Endothelial cell of umbilical vein (primary cell): ENCODE data around the gene RASA1.

Experiments used
- EZH2 ChIP-seq: IDR thresholded peaks from 2 replicates; pipeline ENCODE4 v1.6.1; 2012; ENCODE audit warnings: borderline replicate concordance, low read depth, mild to moderate bottlenecking, moderate library complexity, low read length, inconsistent platforms; ENCODE audit not compliant: severe bottlenecking
- FOS ChIP-seq: IDR thresholded peaks from 2 replicates; pipeline ENCODE4 v1.6.1; 2011; ENCODE audit warnings: mild to moderate bottlenecking, low read length, moderate library complexity, borderline replicate concordance; ENCODE audit not compliant: insufficient read depth
- GATA2 ChIP-seq: IDR thresholded peaks from 2 replicates; pipeline ENCODE4 v1.7.0; 2011; ENCODE audit warnings: low read depth, mild to moderate bottlenecking, moderate library complexity, mixed read lengths, low read length; ENCODE audit not compliant: insufficient read length, insufficient read depth
- MYC ChIP-seq: IDR thresholded peaks from one replicate; pipeline ENCODE4 v1.6.1; 2011; ENCODE audit warnings: mild to moderate bottlenecking, low read depth, low read length
- POLR2A ChIP-seq: IDR thresholded peaks from 2 replicates; pipeline ENCODE4 v1.6.1; 2012; ENCODE audit warnings: low read depth, mild to moderate bottlenecking, control low read depth, low read length
- POLR2AphosphoS5 ChIP-seq: IDR thresholded peaks from 2 replicates; pipeline ENCODE4 v1.6.1; 2012; ENCODE audit warnings: low read depth, mild to moderate bottlenecking, control low read depth, low read length, moderate library complexity; ENCODE audit not compliant: insufficient read depth
- TF ChIP-seq, protein P1 (sequence below): IDR thresholded peaks from 2 replicates; pipeline ENCODE4 v1.6.1; 2011; ENCODE audit not compliant: insufficient read depth, insufficient read length
- TF ChIP-seq, protein P2 (sequence below), 2 donors: IDR thresholded peaks; 1 replicate in 1 of 2; 2 replicates in 1 of 2; pipeline ENCODE4 v1.5.1; 2011; ENCODE audit warnings: low read length in 2 of 2, mild to moderate bottlenecking in 2 of 2, moderate library complexity in 2 of 2, control low read depth in 1 of 2, inconsistent platforms in 1 of 2, low read depth in 1 of 2; ENCODE audit not compliant: insufficient read depth in 1 of 2; ENCODE audit errors: extremely low read depth in 1 of 2

DNA sequence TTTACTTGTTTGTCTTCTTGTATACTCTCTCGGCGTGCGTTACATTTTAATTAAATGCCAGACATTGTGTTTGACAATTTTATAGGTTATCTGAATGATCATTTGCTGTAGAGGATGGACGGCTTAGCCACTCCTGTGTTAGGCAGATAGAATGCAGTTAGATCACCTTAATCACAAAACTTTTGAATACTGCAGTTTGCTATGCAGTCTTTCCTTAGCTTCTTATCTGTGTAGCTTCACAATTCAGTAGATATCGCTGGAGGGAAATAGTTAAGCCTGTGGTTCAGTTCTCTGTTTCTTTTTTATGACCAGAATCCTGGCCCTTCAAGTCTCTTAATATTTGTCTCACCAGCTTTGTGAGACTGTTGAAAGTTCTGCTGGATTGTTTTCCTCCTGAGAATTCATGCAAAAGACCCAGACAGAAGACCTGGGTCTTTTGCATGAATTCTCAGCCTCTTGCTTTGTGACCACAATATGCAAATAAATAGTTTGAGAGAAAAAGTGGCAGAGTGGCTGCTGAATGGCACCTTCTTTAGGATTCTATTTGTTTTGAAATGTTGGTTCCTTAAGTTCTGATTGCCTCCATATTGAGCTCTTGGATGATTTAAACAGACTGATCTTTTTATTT is 40.2 kb downstream of the RASA1 start:
- TF ChIP-seq, protein P1, sequence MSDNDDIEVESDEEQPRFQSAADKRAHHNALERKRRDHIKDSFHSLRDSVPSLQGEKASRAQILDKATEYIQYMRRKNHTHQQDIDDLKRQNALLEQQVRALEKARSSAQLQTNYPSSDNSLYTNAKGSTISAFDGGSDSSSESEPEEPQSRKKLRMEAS = no peak
- TF ChIP-seq, protein P2, sequence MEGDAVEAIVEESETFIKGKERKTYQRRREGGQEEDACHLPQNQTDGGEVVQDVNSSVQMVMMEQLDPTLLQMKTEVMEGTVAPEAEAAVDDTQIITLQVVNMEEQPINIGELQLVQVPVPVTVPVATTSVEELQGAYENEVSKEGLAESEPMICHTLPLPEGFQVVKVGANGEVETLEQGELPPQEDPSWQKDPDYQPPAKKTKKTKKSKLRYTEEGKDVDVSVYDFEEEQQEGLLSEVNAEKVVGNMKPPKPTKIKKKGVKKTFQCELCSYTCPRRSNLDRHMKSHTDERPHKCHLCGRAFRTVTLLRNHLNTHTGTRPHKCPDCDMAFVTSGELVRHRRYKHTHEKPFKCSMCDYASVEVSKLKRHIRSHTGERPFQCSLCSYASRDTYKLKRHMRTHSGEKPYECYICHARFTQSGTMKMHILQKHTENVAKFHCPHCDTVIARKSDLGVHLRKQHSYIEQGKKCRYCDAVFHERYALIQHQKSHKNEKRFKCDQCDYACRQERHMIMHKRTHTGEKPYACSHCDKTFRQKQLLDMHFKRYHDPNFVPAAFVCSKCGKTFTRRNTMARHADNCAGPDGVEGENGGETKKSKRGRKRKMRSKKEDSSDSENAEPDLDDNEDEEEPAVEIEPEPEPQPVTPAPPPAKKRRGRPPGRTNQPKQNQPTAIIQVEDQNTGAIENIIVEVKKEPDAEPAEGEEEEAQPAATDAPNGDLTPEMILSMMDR (IDR thresholded peaks at IDR 0.05; ENCODE audit: extremely low read depth in 1 of 2, insufficient read depth in 1 of 2, low read depth in 1 of 2, low read length in 2 of 2) = no peak
- TF ChIP-seq POLR2AphosphoS5 (no peak), POLR2A (no peak), EZH2 (no peak), MYC (no peak), FOS (no peak), GATA2 (no peak)
